Head of caudate nucleus (tissue), 42 donors: ENCODE measurements around the gene SERPINB8.
A peak's percentile ranks its signal among the peaks of the same experiment; 100 is the strongest.

Source experiments
- DNase-seq, 42 donors: peaks; one replicate each; pipeline versions ENCODE4 v3.0.0 to v3.0.0-alpha.2; 2020 to 2021; ENCODE audit warnings: mixed read lengths in 7 of 42
- intact Hi-C: fragments of 100-400 bp; cut with DNase I; formaldehyde crosslinking; loops from one replicate; pipeline ENCODE4 v1.15.0; 2022

Gene SERPINB8

GRCh38 chr18:63999871-64000270 is 30.0 kb downstream of the SERPINB8 start:
- intact Hi-C loops, result no loop called here
- no peak for DNase-seq

GRCh38 chr18:64002581-64002980 is 32.7 kb downstream of the SERPINB8 start:
- intact Hi-C loops, result no loop called here
- no peak for DNase-seq

- intact Hi-C loops, result no loop called here
- no peak for DNase-seq
Observed at GRCh38 chr18:64009305-64009704, 39.4 kb downstream of the SERPINB8 start.

- intact Hi-C loops, result no loop called here
- no peak for DNase-seq
Observed at GRCh38 chr18:64011513-64011912, 41.6 kb downstream of the SERPINB8 start.

- DNase-seq, result peak in 1 of 42 donors; percentile 17
- intact Hi-C loops, result no loop called here
Observed at GRCh38 chr18:64017870-64018269, 48.0 kb downstream of the SERPINB8 start.

GRCh38 chr18:64019922-64020756 is 50.3 kb downstream of the SERPINB8 start:
- intact Hi-C loops, result no loop called here

GRCh38 chr18:64026350-64026749 is 56.5 kb downstream of the SERPINB8 start:
- DNase-seq, result no peak
- intact Hi-C loops, result no loop called here

More at GRCh38 chr18:64019922-64020756, 50.3 kb downstream of the SERPINB8 start:
- no peak for DNase-seq

GRCh38 chr18:64027931-64028695 is 58.2 kb downstream of the SERPINB8 start:
- intact Hi-C loops, result no loop called here

GRCh38 chr18:64029096-64029495 is 59.2 kb downstream of the SERPINB8 start:
- intact Hi-C loops, result no loop called here

More at GRCh38 chr18:64027931-64028695, 58.2 kb downstream of the SERPINB8 start:
- DNase-seq, result no peak

GRCh38 chr18:64031411-64031810 is 61.5 kb downstream of the SERPINB8 start:
- intact Hi-C loops, result no loop called here
- no peak for DNase-seq

More at GRCh38 chr18:64029096-64029495, 59.2 kb downstream of the SERPINB8 start:
- no peak for DNase-seq

GRCh38 chr18:64032312-64032711 is 62.4 kb downstream of the SERPINB8 start:
- DNase-seq, result no peak
- intact Hi-C loops, result no loop called here

- DNase-seq, result peak in 1 of 42 donors; percentile 11
- intact Hi-C loops, result no loop called here
Observed at GRCh38 chr18:64037812-64038414, 68.0 kb downstream of the SERPINB8 start.
